ENCODE results near the gene CNTNAP5.

Gene CNTNAP5

GRCh38 chr2:124538549-124538948 lies 513.5 kb downstream of the CNTNAP5 start:
- Histone ChIP-seq H4K8ac (ENCODE audit: low read depth, low read length) (no peak overlapping the region), H2BK120ac (ENCODE audit: insufficient read depth, low read length, poor library complexity) (no peak overlapping the region), H3K18ac (ENCODE audit: low read length) (no peak overlapping the region), H3K79me2 (ENCODE audit: control insufficient read depth, insufficient read depth, low read length, poor library complexity) (no peaks in the 10 kb centered on the region), H3K27ac (ENCODE audit: low read depth, low read length) (no peak overlapping the region), H3K4me3 (ENCODE audit: low read depth, low read length) (no peak overlapping the region), H3K36me3 (ENCODE audit: control insufficient read depth in 1 of 2, insufficient read depth in 2 of 2, low read length in 2 of 2) (no peaks in the 10 kb centered on the region), H3K4me2 (ENCODE audit: low read length) (no peak overlapping the region), H3K4ac (ENCODE audit: low read depth, low read length) (no peak overlapping the region), H4K12ac (ENCODE audit: low read depth, low read length) (no peak overlapping the region), H2AK5ac (ENCODE audit: low read length) (no peak overlapping the region), H3K9ac (ENCODE audit: low read length) (no peak overlapping the region), H2BK5ac (ENCODE audit: low read depth, low read length, poor library complexity) (no peak overlapping the region), H3K27me3 (ENCODE audit: insufficient read depth, low read length) (no peaks in the 10 kb centered on the region), H3K4me1 (ENCODE audit: control insufficient read depth in 1 of 2, insufficient read depth in 2 of 2, low read length in 2 of 2) (no peaks in the 10 kb centered on the region), H3K9me3 (ENCODE audit: insufficient read depth, low read depth, low read length) (no peaks in the 10 kb centered on the region), H3K23ac (ENCODE audit: low read length) (no peak overlapping the region), H2BK12ac (ENCODE audit: low read length) (no peak overlapping the region), H4K91ac (ENCODE audit: low read depth, low read length) (no peak overlapping the region), H2AFZ (ENCODE audit: insufficient read depth, low read length, poor library complexity) (no peak overlapping the region), H3K79me1 (ENCODE audit: low read length) (no peaks in the 10 kb centered on the region), H3K14ac (ENCODE audit: low read length) (no peak overlapping the region)
- no peak for DNase-seq
- no CpG with 5 or more reads among the region's 2 CpGs for WGBS (ENCODE audit: extremely low coverage, insufficient coverage, insufficient read length)

- no peak overlapping the region for H3K14ac ChIP-seq (ENCODE audit: low read length)
- H4K91ac ChIP-seq (ENCODE audit: low read depth, low read length): no peak overlapping the region
- no peak overlapping the region for H3K18ac ChIP-seq (ENCODE audit: low read length)
- H2BK12ac ChIP-seq (ENCODE audit: low read length): no peak overlapping the region
- no peaks in the 10 kb centered on the region for H3K9me3 ChIP-seq (ENCODE audit: insufficient read depth, low read depth, low read length)
- H3K23ac ChIP-seq (ENCODE audit: low read length): no peak overlapping the region
- H3K27me3 ChIP-seq (ENCODE audit: insufficient read depth, low read length): no peaks in the 10 kb centered on the region
- H2BK5ac ChIP-seq (ENCODE audit: low read depth, low read length, poor library complexity): no peak overlapping the region
- H3K9ac ChIP-seq (ENCODE audit: low read length): no peak overlapping the region
- no peak overlapping the region for H4K12ac ChIP-seq (ENCODE audit: low read depth, low read length)
- H4K8ac ChIP-seq (ENCODE audit: low read depth, low read length): no peak overlapping the region
- no peaks in the 10 kb centered on the region for H3K4me1 ChIP-seq (ENCODE audit: control insufficient read depth in 1 of 2, insufficient read depth in 2 of 2, low read length in 2 of 2)
- no peak overlapping the region for H3K27ac ChIP-seq (ENCODE audit: low read depth, low read length)
- no peaks in the 10 kb centered on the region for H3K79me2 ChIP-seq (ENCODE audit: control insufficient read depth, insufficient read depth, low read length, poor library complexity)
- H3K4me2 ChIP-seq (ENCODE audit: low read length): no peak overlapping the region
- no peak overlapping the region for H2AFZ ChIP-seq (ENCODE audit: insufficient read depth, low read length, poor library complexity)
- H3K4ac ChIP-seq (ENCODE audit: low read depth, low read length): no peak overlapping the region
- H3K4me3 ChIP-seq (ENCODE audit: low read depth, low read length): no peak overlapping the region
- no peak overlapping the region for H2AK5ac ChIP-seq (ENCODE audit: low read length)
- H3K79me1 ChIP-seq (ENCODE audit: low read length): no peaks in the 10 kb centered on the region
- H3K36me3 ChIP-seq (ENCODE audit: control insufficient read depth in 1 of 2, insufficient read depth in 2 of 2, low read length in 2 of 2): no peaks in the 10 kb centered on the region
- no peak for DNase-seq
- no CpG with 5 or more reads among the region's 3 CpGs for WGBS (ENCODE audit: extremely low coverage, insufficient coverage, insufficient read length)
- H2BK120ac ChIP-seq (ENCODE audit: insufficient read depth, low read length, poor library complexity): no peak overlapping the region
Observed at GRCh38 chr2:124540805-124541204, 515.7 kb downstream of the CNTNAP5 start.

- H3K18ac ChIP-seq (ENCODE audit: low read length): no peak overlapping the region
- H4K8ac ChIP-seq (ENCODE audit: low read depth, low read length): no peak overlapping the region
- WGBS (ENCODE audit: extremely low coverage, insufficient coverage, insufficient read length): no CpG with 5 or more reads among the region's 10 CpGs
Observed at GRCh38 chr2:124542932-124543640, 518.0 kb downstream of the CNTNAP5 start.

GRCh38 chr2:124547700-124548099 lies 522.6 kb downstream of the CNTNAP5 start:
- WGBS (ENCODE audit: extremely low coverage, insufficient coverage, insufficient read length): no CpG with 5 or more reads among the region's 3 CpGs
- no peaks in the 10 kb centered on the region for H3K36me3 ChIP-seq (ENCODE audit: control insufficient read depth in 1 of 2, insufficient read depth in 2 of 2, low read length in 2 of 2)

More at GRCh38 chr2:124542932-124543640, 518.0 kb downstream of the CNTNAP5 start:
- Histone ChIP-seq H3K36me3 (ENCODE audit: control insufficient read depth in 1 of 2, insufficient read depth in 2 of 2, low read length in 2 of 2) (no peaks in the 10 kb centered on the region), H3K4me3 (ENCODE audit: low read depth, low read length) (no peak overlapping the region), H3K27me3 (ENCODE audit: insufficient read depth, low read length) (no peaks in the 10 kb centered on the region), H3K79me1 (ENCODE audit: low read length) (no peaks in the 10 kb centered on the region), H2BK5ac (ENCODE audit: low read depth, low read length, poor library complexity) (no peak overlapping the region), H3K9ac (ENCODE audit: low read length) (no peak overlapping the region), H2BK120ac (ENCODE audit: insufficient read depth, low read length, poor library complexity) (no peak overlapping the region), H2AFZ (ENCODE audit: insufficient read depth, low read length, poor library complexity) (no peak overlapping the region), H3K79me2 (ENCODE audit: control insufficient read depth, insufficient read depth, low read length, poor library complexity) (no peaks in the 10 kb centered on the region), H3K4me1 (ENCODE audit: control insufficient read depth in 1 of 2, insufficient read depth in 2 of 2, low read length in 2 of 2) (no peaks in the 10 kb centered on the region), H3K9me3 (ENCODE audit: insufficient read depth, low read depth, low read length) (no peaks in the 10 kb centered on the region), H3K4ac (ENCODE audit: low read depth, low read length) (no peak overlapping the region), H2AK5ac (ENCODE audit: low read length) (no peak overlapping the region), H3K27ac (ENCODE audit: low read depth, low read length) (no peak overlapping the region), H3K14ac (ENCODE audit: low read length) (no peak overlapping the region), H3K23ac (ENCODE audit: low read length) (no peak overlapping the region), H2BK12ac (ENCODE audit: low read length) (no peak overlapping the region), H4K12ac (ENCODE audit: low read depth, low read length) (no peak overlapping the region), H3K4me2 (ENCODE audit: low read length) (no peak overlapping the region), H4K91ac (ENCODE audit: low read depth, low read length) (no peak overlapping the region)
- no peak for DNase-seq

More at GRCh38 chr2:124547700-124548099, 522.6 kb downstream of the CNTNAP5 start:
- Histone ChIP-seq H2BK120ac (ENCODE audit: insufficient read depth, low read length, poor library complexity) (no peak overlapping the region), H3K18ac (ENCODE audit: low read length) (no peak overlapping the region), H3K14ac (ENCODE audit: low read length) (no peak overlapping the region), H3K79me1 (ENCODE audit: low read length) (no peaks in the 10 kb centered on the region), H4K12ac (ENCODE audit: low read depth, low read length) (no peak overlapping the region), H3K4me2 (ENCODE audit: low read length) (no peak overlapping the region), H3K9me3 (ENCODE audit: insufficient read depth, low read depth, low read length) (no peaks in the 10 kb centered on the region), H3K4me1 (ENCODE audit: control insufficient read depth in 1 of 2, insufficient read depth in 2 of 2, low read length in 2 of 2) (no peaks in the 10 kb centered on the region), H3K9ac (ENCODE audit: low read length) (no peak overlapping the region), H2BK5ac (ENCODE audit: low read depth, low read length, poor library complexity) (no peak overlapping the region), H3K27me3 (ENCODE audit: insufficient read depth, low read length) (no peaks in the 10 kb centered on the region), H4K8ac (ENCODE audit: low read depth, low read length) (no peak overlapping the region), H3K4ac (ENCODE audit: low read depth, low read length) (no peak overlapping the region), H3K4me3 (ENCODE audit: low read depth, low read length) (no peak overlapping the region), H3K23ac (ENCODE audit: low read length) (no peak overlapping the region), H3K79me2 (ENCODE audit: control insufficient read depth, insufficient read depth, low read length, poor library complexity) (no peaks in the 10 kb centered on the region), H2AFZ (ENCODE audit: insufficient read depth, low read length, poor library complexity) (no peak overlapping the region), H2AK5ac (ENCODE audit: low read length) (no peak overlapping the region), H3K27ac (ENCODE audit: low read depth, low read length) (no peak overlapping the region), H4K91ac (ENCODE audit: low read depth, low read length) (no peak overlapping the region), H2BK12ac (ENCODE audit: low read length) (no peak overlapping the region)
- DNase-seq: no peak
